Measurements from ENCODE around the gene PIP4K2C.
"Not testable (repeated sequence)": the region's sequence is repeated elsewhere in the genome, so short reads cannot be mapped to it uniquely, and the experiment has no call there.

The PIP4K2C gene

GRCh38 chr12:57560516-57560915 is 30.5 kb upstream of the PIP4K2C start:
- no peak for DNase-seq

GRCh38 chr12:57561117-57561516 is 29.9 kb upstream of the PIP4K2C start:
- DNase-seq: not testable (repeated sequence)

- DNase-seq: no peak
Observed at GRCh38 chr12:57563358-57563757, 27.6 kb upstream of the PIP4K2C start.

DNA sequence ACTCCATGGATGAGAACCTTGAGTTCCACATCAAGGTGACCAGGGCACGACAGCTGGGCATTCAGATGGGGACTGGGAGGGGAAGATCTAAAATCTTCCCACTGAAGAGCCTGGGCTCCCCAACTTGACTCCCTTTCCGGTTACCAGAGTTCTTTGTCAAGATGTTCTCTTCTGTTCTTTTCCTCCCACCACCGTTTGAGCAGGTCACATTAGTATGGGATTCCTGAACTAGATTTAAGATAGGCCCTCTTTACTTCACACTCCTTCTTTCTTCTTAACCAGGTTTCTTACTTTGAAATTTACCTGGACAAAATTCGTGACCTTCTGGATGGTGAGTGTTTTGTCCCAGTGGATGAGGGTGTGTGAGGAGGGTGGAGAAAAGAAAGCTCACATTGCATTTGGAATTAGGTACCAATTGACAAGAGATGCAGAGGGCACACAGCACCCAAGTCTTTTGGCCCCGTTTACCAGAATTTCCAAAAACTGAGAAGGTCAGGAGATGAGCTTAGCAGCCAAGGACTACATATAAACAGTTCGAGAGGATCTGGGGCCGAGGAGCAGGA is 26.7 kb upstream of the PIP4K2C start:
- DNase-seq: no peak

DNA sequence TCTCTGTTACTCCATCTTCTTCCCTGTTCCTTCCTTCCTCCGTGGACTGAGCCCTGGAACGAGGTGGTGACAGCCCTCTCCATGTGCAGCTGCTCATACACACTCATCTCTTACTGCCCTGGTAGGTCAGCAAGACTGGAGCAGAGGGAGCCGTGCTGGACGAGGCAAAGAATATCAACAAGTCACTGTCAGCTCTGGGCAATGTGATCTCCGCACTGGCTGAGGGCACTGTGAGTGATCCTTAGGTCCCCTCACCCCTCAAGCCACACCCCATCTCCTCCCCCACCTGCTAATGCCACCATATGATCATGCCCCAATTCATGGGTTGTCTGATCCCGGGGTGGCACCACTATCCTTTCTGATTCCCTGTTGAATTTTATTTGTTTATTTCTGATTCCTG is 22.2 kb upstream of the PIP4K2C start:
- DNase-seq: no peak

- no peak for DNase-seq
Observed at GRCh38 chr12:57569858-57570257, 21.1 kb upstream of the PIP4K2C start.

GRCh38 chr12:57570438-57570837 is 20.6 kb upstream of the PIP4K2C start:
- not testable (repeated sequence) for DNase-seq

DNA sequence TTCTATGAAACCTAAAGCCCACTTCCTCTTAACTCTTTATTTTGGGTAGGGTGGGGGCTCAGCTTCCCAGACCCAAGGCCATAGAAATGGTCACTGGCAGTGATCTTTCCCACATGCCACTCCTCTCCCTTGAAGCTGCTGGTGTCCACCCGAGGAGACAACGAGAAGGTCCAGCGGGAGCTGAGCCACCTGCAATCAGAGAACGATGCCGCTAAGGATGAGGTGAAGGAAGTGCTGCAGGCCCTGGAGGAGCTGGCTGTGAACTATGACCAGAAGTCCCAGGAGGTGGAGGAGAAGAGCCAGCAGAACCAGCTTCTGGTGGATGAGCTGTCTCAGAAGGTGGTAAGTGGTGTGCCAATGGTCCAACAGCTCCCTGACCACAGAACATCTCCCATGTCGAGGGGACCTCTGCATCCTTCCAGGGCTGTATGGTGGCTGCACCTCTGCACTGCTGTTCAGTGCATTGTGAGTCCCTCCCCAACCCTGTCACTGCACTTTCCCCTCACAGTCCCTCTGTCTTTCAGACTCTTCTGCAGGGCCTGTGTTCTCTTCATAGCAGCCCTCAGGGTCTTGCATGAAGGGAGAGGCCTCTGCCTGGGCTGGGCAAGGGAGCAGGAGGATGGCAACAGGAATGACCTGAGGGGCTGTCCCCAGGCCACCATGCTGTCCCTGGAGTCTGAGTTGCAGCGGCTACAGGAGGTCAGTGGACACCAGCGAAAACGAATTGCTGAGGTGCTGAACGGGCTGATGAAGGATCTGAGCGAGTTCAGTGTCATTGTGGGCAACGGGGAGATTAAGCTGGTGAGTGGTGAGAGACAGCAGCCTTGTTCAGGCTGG is 18.8 kb upstream of the PIP4K2C start:
- no peak for DNase-seq

DNA sequence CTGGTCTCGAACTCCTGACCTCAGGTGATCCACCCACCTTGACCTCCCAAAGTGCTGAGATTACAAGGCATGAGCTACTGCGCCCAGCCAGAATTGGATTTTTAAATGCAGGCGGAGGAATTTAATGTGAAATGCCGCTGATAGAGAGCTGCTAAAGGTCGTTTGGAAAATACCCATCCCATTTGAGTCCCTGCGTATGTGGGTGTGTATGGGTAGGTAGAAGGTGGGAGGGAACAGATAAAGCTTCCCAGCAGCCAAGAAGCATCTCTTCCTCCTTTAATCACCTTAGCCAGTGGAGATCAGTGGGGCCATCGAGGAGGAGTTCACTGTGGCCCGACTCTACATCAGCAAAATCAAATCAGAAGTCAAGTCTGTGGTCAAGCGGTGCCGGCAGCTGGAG is 16.2 kb upstream of the PIP4K2C start:
- no peak for DNase-seq

- DNase-seq: no peak
Observed at GRCh38 chr12:57575771-57576612, 15.0 kb upstream of the PIP4K2C start.

GRCh38 chr12:57576613-57577160 is 14.3 kb upstream of the PIP4K2C start:
- DNase-seq: no peak

DNA sequence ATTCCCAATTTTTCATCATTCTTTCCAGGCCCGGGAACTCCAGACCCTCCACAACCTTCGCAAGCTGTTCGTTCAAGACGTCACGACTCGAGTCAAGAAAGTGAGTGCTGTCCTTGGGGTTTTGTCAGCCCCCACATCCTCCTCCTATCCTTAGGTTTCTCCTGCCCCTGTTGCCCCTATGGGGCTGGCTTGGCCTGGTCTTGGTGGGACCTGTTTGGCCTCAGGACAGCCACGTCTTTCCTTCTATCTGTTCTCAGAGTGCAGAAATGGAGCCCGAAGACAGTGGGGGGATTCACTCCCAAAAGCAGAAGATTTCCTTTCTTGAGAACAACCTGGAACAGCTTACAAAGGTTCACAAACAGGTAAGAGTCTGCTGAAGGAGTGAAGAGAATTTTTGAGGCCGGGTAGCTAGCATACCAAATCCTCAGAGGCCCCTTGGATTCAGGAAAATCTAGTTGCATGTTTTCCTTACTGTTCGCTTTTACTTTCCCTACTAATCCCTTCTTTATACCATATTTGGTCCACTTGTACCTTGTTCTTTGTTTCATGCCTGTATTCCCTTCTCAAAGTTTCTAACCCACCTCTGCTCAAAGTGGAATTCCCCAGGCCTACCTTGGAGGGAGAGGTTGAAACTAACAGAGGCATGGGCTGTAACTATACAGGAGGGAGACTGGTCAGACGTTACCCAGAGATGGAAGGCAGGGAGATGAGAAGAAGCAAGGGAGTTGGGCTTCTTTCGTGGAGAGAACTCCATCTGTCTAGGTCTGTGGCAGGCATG is 12.8 kb upstream of the PIP4K2C start:
- no peak for DNase-seq

GRCh38 chr12:57579011-57579410 is 12.0 kb upstream of the PIP4K2C start:
- no peak for DNase-seq

DNA sequence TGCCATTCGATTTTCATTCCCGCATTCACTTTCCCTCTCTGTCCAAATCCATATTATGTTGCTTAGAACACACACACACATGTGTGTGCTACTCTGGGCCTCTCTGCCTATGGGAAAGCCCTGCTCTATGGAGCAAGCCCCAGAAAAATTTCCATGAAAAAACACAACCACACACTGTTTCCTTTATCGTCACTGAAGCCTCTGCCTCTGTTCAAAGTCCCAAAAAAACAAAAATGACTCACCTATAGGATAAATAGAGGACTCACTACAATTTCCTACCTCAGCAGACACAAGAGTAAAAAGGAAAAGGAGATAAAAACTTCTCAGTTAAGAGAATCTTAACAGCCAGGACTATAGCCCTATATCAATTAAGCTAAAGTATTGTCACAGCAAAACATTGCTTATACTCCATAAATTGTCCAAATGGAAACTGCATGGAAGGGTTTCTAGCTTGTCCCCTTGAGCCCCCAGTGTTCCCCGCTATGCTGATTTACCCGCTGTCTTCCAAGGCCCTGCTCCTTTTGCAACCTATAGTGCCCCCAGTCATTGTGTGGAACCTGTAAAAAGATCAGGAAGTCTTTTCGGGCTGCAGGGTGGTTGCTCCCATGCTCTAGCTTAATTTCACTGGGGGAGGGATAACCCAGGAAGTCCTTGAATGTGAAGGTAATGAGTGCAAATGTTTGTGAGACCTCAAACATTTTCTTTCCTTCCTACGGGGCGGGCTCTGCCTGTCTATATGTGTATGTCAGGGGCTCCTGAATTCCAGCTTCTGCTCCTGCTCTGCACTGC is 11.1 kb upstream of the PIP4K2C start:
- DNase-seq: no peak

DNA sequence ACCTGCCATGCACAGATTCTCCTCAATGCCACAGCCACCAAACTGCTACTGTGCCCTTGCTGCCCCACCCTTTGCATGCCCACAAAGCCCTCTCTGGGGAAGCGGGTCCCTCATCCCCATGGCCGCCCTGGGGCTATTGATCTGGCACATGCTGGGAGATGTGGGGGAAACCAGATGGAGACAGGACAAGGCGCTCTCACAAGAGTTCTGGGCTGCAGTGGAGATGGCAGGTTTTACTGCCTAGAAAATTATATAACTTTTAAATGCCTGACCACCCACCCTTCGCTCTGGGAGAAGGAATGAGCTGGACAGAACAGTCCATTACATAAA is 10.6 kb upstream of the PIP4K2C start:
- DNase-seq: no peak

- DNase-seq: no peak
Observed at GRCh38 chr12:57581802-57582201, 9.2 kb upstream of the PIP4K2C start.

GRCh38 chr12:57582440-57582839 is 8.6 kb upstream of the PIP4K2C start:
- DNase-seq: no peak

GRCh38 chr12:57583008-57583831 is 7.8 kb upstream of the PIP4K2C start:
- DNase-seq: peak; percentile 72

GRCh38 chr12:57584050-57584449 is 6.9 kb upstream of the PIP4K2C start:
- DNase-seq: no peak

DNA sequence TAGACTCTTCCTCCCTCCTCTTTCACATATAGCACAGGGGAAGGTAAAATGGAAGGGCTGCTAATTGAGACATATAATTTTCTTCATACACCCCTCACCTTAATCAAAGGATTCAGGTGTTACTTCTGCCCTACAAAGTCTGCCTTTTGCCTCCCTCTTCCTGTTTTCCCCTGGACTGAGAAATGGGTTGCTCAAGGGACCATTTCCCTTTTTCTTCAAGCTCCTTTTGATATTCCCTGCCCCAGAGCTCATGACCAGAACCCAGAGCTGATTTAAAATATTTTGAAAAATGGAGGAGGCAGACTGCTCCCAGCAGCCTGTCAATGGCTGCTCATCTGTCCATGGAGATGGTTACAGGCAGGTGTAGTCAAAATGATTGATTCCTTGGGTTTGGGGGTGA is 6.3 kb upstream of the PIP4K2C start:
- DNase-seq: no peak

GRCh38 chr12:57585156-57585555 is 5.8 kb upstream of the PIP4K2C start:
- DNase-seq: no peak
